Ovary (tissue), 3 donors: Measurements from ENCODE around the gene NPSR1.

Source experiments
- EP300 ChIP-seq: sonication (generic); formaldehyde crosslinking; IDR thresholded peaks from one replicate; pipeline ENCODE4 v1.6.1; 2017; ENCODE audit warnings: antibody characterized with exemption
- TF ChIP-seq, protein P1 (sequence below), 3 donors: fragments of 450-650 bp in 2 of 3; fragments of 200-600 bp in 1 of 3; IDR thresholded peaks; one replicate each; pipeline versions ENCODE4 v1.5.1 to v1.8.0; 2016 to 2022; ENCODE audit warnings: antibody characterized with exemption in 3 of 3, mild to moderate bottlenecking in 1 of 3
- donor health status: DM: no; HTN: no; CAD: no.

DNA sequence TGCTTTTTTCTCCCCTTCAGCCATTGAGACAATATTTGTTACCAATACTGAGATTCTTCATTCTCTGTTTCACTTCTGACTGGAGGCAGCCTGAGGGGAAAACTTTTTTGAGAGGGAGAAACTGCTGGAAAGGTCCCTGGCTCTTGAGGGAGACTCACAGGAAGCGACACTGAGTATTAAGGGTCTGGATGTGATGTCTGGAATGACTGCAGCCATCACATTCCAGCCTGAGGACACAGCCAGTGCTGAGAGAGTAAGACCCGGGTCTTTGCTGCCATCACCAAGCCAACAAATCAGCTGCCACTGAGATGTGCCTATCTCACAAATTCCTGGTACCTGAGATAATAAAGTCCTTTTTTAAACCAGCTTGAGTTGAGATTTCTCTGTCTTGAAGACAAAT is 221.9 kb downstream of the NPSR1 start:
- TF ChIP-seq, protein P1, sequence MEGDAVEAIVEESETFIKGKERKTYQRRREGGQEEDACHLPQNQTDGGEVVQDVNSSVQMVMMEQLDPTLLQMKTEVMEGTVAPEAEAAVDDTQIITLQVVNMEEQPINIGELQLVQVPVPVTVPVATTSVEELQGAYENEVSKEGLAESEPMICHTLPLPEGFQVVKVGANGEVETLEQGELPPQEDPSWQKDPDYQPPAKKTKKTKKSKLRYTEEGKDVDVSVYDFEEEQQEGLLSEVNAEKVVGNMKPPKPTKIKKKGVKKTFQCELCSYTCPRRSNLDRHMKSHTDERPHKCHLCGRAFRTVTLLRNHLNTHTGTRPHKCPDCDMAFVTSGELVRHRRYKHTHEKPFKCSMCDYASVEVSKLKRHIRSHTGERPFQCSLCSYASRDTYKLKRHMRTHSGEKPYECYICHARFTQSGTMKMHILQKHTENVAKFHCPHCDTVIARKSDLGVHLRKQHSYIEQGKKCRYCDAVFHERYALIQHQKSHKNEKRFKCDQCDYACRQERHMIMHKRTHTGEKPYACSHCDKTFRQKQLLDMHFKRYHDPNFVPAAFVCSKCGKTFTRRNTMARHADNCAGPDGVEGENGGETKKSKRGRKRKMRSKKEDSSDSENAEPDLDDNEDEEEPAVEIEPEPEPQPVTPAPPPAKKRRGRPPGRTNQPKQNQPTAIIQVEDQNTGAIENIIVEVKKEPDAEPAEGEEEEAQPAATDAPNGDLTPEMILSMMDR (IDR thresholded peaks at IDR 0.05) = no peak
- TF ChIP-seq EP300 = no peak
